HUES64 (cell line): ENCODE data around the gene HAO1.
"Not testable (repeated sequence)": the region's sequence is repeated elsewhere in the genome, so short reads cannot be mapped to it uniquely, and the experiment has no call there.

ENCODE experiments used
- H3K27ac ChIP-seq: 2 replicates; pipeline ENCODE4 v1.7.0; 2013; ENCODE audit warnings: low read depth, low read length, inconsistent platforms
- H3K27me3 ChIP-seq: 2 replicates; pipeline ENCODE4 v1.6.1; 2013; ENCODE audit warnings: mild to moderate bottlenecking, low read length; ENCODE audit not compliant: insufficient read depth
- H3K36me3 ChIP-seq: 2 replicates; pipeline ENCODE4 v1.6.1; 2013; ENCODE audit warnings: mild to moderate bottlenecking, low read length; ENCODE audit not compliant: insufficient read depth
- H3K4me1 ChIP-seq: 2 replicates; pipeline ENCODE4 v1.6.1; 2013; ENCODE audit warnings: mild to moderate bottlenecking, low read length, moderate library complexity; ENCODE audit not compliant: insufficient read depth
- H3K4me3 ChIP-seq: 2 replicates; pipeline ENCODE4 v1.5.1; 2013; ENCODE audit warnings: mild to moderate bottlenecking, low read length, moderate library complexity
- H3K9ac ChIP-seq: 2 replicates; pipeline ENCODE4 v1.6.1; 2013; ENCODE audit warnings: mild to moderate bottlenecking, low read depth, low read length
- H3K9me3 ChIP-seq: 2 replicates; pipeline ENCODE4 v1.6.1; 2013; ENCODE audit warnings: low read depth, low read length; ENCODE audit not compliant: insufficient read depth
- WGBS: fragments of 150-250, 120-280 bp; methylation state at CpG from one replicate; pipeline ENCODE4 v1.1.7; 2013; ENCODE audit warnings: missing lambda C conversion rate; 5-methylcytosine and 5-hydroxymethylcytosine counted together

Gene HAO1

DNA sequence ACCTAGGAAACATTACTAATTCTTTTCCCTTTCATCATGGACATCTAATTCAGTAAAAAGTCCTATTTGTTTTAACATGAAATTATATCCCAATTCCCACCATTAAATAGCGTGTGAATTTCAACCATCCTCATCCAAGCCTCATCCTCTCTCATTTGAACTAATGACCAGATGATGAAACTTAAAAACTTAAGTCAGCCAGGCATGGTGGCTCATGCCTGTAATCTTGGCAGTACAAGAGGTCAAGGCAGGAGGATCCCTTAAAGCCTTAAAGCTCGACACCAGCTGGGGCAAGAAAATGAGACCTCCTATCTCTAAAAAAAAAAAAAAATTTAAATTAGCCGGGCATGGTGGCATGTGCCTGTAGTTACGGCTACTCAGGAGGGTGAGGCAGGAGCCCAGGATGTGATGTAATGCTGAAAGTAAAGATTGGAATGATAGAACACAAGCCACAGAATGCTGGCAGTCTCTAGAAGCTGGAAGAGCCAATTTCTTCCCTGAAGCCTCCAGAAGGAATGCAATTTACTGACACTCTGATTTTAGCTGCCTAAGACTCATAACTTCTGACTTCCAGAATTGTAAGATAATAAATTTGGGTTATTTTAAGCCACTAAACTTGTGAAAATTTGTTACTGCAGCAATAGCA, 27.1 kb upstream of the HAO1 start:
- no peak overlapping the region for H3K27ac ChIP-seq
- no peaks in the 10 kb centered on the region for H3K4me1 ChIP-seq

DNA sequence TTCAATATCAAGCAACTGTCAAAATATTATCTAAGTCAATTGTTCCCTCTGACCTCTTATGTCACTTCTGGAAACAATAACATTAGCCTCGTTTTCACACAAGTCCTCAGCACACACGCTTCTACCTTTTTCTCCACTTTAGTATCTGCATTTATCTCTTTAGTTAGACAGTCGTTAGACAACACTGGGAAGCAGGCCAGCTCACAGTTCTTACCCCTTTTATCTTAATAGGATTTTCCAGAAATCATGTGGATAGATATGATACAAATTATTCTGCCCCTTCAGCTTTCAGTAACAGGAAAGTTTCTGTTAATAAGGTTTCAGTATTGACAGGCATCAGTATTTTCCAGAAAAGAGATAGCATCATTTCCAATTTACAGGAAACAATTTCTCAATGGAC, 25.9 kb upstream of the HAO1 start:
- no peak overlapping the region for H3K9ac ChIP-seq
- no peaks in the 10 kb centered on the region for H3K4me1 ChIP-seq
- no peaks in the 10 kb centered on the region for H3K36me3 ChIP-seq
- H3K9me3 ChIP-seq, result no peaks in the 10 kb centered on the region
- 89% methylated on average over 3 of the region's 3 CpGs for WGBS
- no peak overlapping the region for H3K27ac ChIP-seq
- no peak overlapping the region for H3K4me3 ChIP-seq
- H3K27me3 ChIP-seq, result no peaks in the 10 kb centered on the region

More for the DNA sequence above, 27.1 kb upstream of the HAO1 start:
- H3K27me3 ChIP-seq, result no peaks in the 10 kb centered on the region
- no peak overlapping the region for H3K9ac ChIP-seq
- WGBS, result 92% methylated on average over 4 of the region's 4 CpGs
- H3K36me3 ChIP-seq, result no peaks in the 10 kb centered on the region
- no peaks in the 10 kb centered on the region for H3K9me3 ChIP-seq
- no peak overlapping the region for H3K4me3 ChIP-seq

GRCh38 chr20:7959484-7959883, 19.2 kb upstream of the HAO1 start:
- Histone ChIP-seq H3K27ac (no peak overlapping the region), H3K9ac (no peak overlapping the region), H3K36me3 (no peaks in the 10 kb centered on the region), H3K4me1 (no peaks in the 10 kb centered on the region), H3K4me3 (no peak overlapping the region), H3K27me3 (no peaks in the 10 kb centered on the region), H3K9me3 (peaks cover 26% of the 10 kb centered on the region)
- 100% methylated on average over 1 of the region's 1 CpG for WGBS

GRCh38 chr20:7956561-7956960, 16.3 kb upstream of the HAO1 start:
- H3K9me3 ChIP-seq, result peaks cover 26% of the 10 kb centered on the region
- not testable (repeated sequence) for H3K36me3 ChIP-seq, H3K4me1 ChIP-seq, H3K9ac ChIP-seq, H3K27ac ChIP-seq, H3K27me3 ChIP-seq, H3K4me3 ChIP-seq
- 93% methylated on average over 7 of the region's 9 CpGs for WGBS

DNA sequence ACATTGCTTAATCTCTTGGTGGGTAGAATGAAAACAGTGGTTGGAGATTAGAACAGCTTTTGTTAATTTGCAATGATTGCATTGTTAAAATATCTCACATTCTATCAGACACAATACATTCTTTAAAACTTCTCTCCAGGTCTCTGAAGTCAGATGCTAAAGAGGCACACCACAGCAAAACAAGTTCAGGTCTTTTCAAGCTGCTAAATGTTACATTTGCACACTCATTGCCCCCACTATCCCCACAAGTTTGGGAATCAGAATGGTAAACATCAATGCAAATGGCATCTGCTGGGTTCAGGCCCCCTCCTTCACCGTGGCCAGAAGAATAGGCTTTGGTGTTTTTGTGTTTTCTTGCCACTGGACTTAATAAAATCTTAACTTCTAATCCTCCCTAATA, 10.1 kb upstream of the HAO1 start:
- Histone ChIP-seq H3K4me3 (no peak overlapping the region), H3K9me3 (peaks cover 8% of the 10 kb centered on the region; the same call in 1 of the 2 replicates), H3K27ac (peak overlapping the region; percentile 56; the same call in 1 of the 2 replicates), H3K9ac (no peak overlapping the region), H3K27me3 (no peaks in the 10 kb centered on the region), H3K4me1 (peaks cover 5% of the 10 kb centered on the region; the same call in 1 of the 2 replicates), H3K36me3 (no peaks in the 10 kb centered on the region)
- 67% methylated on average over 1 of the region's 1 CpG for WGBS

- Histone ChIP-seq H3K27ac (no peak overlapping the region), H3K9ac (no peak overlapping the region), H3K4me1 (no peaks in the 10 kb centered on the region), H3K9me3 (peaks cover 18% of the 10 kb centered on the region), H3K36me3 (no peaks in the 10 kb centered on the region), H3K27me3 (no peaks in the 10 kb centered on the region), H3K4me3 (no peak overlapping the region)
- WGBS, result 75% methylated on average over 2 of the region's 2 CpGs
Measured at GRCh38 chr20:7943891-7944290, 3.6 kb upstream of the HAO1 start.

- Histone ChIP-seq H3K36me3 (no peaks in the 10 kb centered on the region), H3K27me3 (no peaks in the 10 kb centered on the region), H3K27ac (no peak overlapping the region), H3K9me3 (peaks cover 10% of the 10 kb centered on the region), H3K4me3 (no peak overlapping the region), H3K4me1 (peaks cover 5% of the 10 kb centered on the region; the same call in 1 of the 2 replicates), H3K9ac (no peak overlapping the region)
- WGBS, result 96% methylated on average over 2 of the region's 4 CpGs
Measured at GRCh38 chr20:7939663-7940062, 595 bp downstream of the HAO1 start.

- H3K9ac ChIP-seq, result no peak overlapping the region
- H3K27ac ChIP-seq, result no peak overlapping the region
- 100% methylated on average over 2 of the region's 2 CpGs for WGBS
- peaks cover 10% of the 10 kb centered on the region for H3K9me3 ChIP-seq
- H3K4me3 ChIP-seq, result no peak overlapping the region
- no peaks in the 10 kb centered on the region for H3K27me3 ChIP-seq
- H3K4me1 ChIP-seq, result peaks cover 5% of the 10 kb centered on the region; the same call in 1 of the 2 replicates
- H3K36me3 ChIP-seq, result no peaks in the 10 kb centered on the region
Measured at GRCh38 chr20:7938058-7938457, 2.2 kb downstream of the HAO1 start.

GRCh38 chr20:7937328-7937727, 2.9 kb downstream of the HAO1 start:
- Histone ChIP-seq H3K27me3 (no peaks in the 10 kb centered on the region), H3K36me3 (no peaks in the 10 kb centered on the region), H3K9ac (no peak overlapping the region), H3K4me1 (peaks cover 5% of the 10 kb centered on the region; the same call in 1 of the 2 replicates), H3K9me3 (peaks cover 10% of the 10 kb centered on the region), H3K4me3 (no peak overlapping the region), H3K27ac (no peak overlapping the region)
- 100% methylated on average over 3 of the region's 3 CpGs for WGBS

- Histone ChIP-seq H3K4me1 (peaks cover 5% of the 10 kb centered on the region; the same call in 1 of the 2 replicates), H3K27ac (no peak overlapping the region), H3K4me3 (no peak overlapping the region), H3K36me3 (no peaks in the 10 kb centered on the region), H3K9ac (no peak overlapping the region), H3K27me3 (no peaks in the 10 kb centered on the region), H3K9me3 (no peaks in the 10 kb centered on the region)
- WGBS, result 80% methylated on average over 1 of the region's 4 CpGs
Measured at GRCh38 chr20:7935027-7935551, 5.2 kb downstream of the HAO1 start.

DNA sequence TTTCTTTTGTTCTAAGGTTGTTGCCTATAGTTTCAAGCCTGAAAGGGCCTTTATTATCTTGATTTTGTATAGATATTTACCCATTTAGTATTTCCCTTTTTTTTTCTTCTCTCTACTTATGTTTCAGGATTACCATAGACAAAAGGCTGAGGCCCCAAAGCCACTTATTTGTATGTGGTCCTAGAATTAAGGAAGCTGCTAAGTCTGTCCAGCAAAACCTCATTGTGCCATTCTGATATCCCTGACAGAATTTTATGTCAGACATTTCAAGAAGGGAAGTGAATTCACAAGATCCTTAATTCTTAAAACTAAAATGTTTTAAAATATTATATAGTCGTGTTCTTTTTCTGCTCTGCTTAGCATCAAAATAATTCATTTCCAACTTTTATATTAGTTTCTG, 6.9 kb downstream of the HAO1 start:
- Histone ChIP-seq H3K9me3 (no peaks in the 10 kb centered on the region), H3K9ac (no peak overlapping the region), H3K27ac (no peak overlapping the region), H3K4me3 (no peak overlapping the region), H3K36me3 (no peaks in the 10 kb centered on the region), H3K27me3 (no peaks in the 10 kb centered on the region), H3K4me1 (peaks cover 5% of the 10 kb centered on the region; the same call in 1 of the 2 replicates)
- WGBS, result no CpG with 5 or more reads among the region's 1 CpG
